GM21515 (cell line): ENCODE results near the gene EFCAB9.
"Not testable (repeated sequence)": the region's sequence is repeated elsewhere in the genome, so short reads cannot be mapped to it uniquely, and the experiment has no call there.

Source experiments
- ATAC-seq: cut with Tn5 transposase; IDR thresholded peaks from one replicate; pipeline ENCODE4 v1.9.1; 2021; ENCODE audit not compliant: unreplicated experiment

The EFCAB9 gene

GRCh38 chr5:172188033-172188892, 5.7 kb upstream of the EFCAB9 start, which contains the start of gene STK10:
Gene STK10 (minus strand): TSS chr5:172188224. CDS start chr5:172188042, 182 bp downstream.
- peak; percentile 62 for ATAC-seq

GRCh38 chr5:172188893-172189692, 4.9 kb upstream of the EFCAB9 start:
- no peak for ATAC-seq

- no peak for ATAC-seq
Observed at GRCh38 chr5:172189693-172190296, 4.2 kb upstream of the EFCAB9 start.

GRCh38 chr5:172194985-172195774, 1.2 kb downstream of the EFCAB9 start:
- ATAC-seq: no peak

GRCh38 chr5:172197775-172198174, 3.8 kb downstream of the EFCAB9 start:
- not testable (repeated sequence) for ATAC-seq

- ATAC-seq: no peak
Observed at GRCh38 chr5:172199446-172199845, 5.5 kb downstream of the EFCAB9 start.

GRCh38 chr5:172200476-172200875, 6.5 kb downstream of the EFCAB9 start:
- ATAC-seq: no peak

GRCh38 chr5:172205984-172206383, 12.0 kb downstream of the EFCAB9 start:
- not testable (repeated sequence) for ATAC-seq

GRCh38 chr5:172207511-172207910, 13.5 kb downstream of the EFCAB9 start:
- ATAC-seq: no peak

GRCh38 chr5:172209714-172210113, 15.7 kb downstream of the EFCAB9 start:
- no peak for ATAC-seq

- ATAC-seq: no peak
Observed at GRCh38 chr5:172211676-172212075, 17.7 kb downstream of the EFCAB9 start.

GRCh38 chr5:172213126-172213525, 19.2 kb downstream of the EFCAB9 start:
- no peak for ATAC-seq

- no peak for ATAC-seq
Observed at GRCh38 chr5:172216345-172216744, 22.4 kb downstream of the EFCAB9 start.

- ATAC-seq: no peak
Observed at GRCh38 chr5:172219296-172219695, 25.3 kb downstream of the EFCAB9 start.

- peak; percentile 75 for ATAC-seq
Observed at GRCh38 chr5:172223901-172224873, 30.2 kb downstream of the EFCAB9 start.

GRCh38 chr5:172224996-172225395, 31.0 kb downstream of the EFCAB9 start:
- no peak for ATAC-seq

- ATAC-seq: no peak
Observed at GRCh38 chr5:172229904-172230303, 35.9 kb downstream of the EFCAB9 start.

- no peak for ATAC-seq
Observed at GRCh38 chr5:172234031-172234430, 40.1 kb downstream of the EFCAB9 start.

- peak; percentile 65 for ATAC-seq
Observed at GRCh38 chr5:172235132-172235780, 41.3 kb downstream of the EFCAB9 start.
